GM12892 (cell line): ENCODE results near the gene DCLK3.

Experiments used
- POLR2A ChIP-seq: IDR thresholded peaks from 2 replicates; pipeline ENCODE4 v1.6.1; 2011; ENCODE audit warnings: low read depth, low read length, control low read depth
- POLR2AphosphoS5 ChIP-seq: IDR thresholded peaks from 2 replicates; pipeline ENCODE4 v1.6.1; 2011; ENCODE audit warnings: low read depth, low read length, control low read depth
- TAF1 ChIP-seq: IDR thresholded peaks from 2 replicates; pipeline ENCODE4 v1.6.1; 2011; ENCODE audit warnings: low read depth, mild to moderate bottlenecking, control low read depth, low read length, borderline replicate concordance

DNA sequence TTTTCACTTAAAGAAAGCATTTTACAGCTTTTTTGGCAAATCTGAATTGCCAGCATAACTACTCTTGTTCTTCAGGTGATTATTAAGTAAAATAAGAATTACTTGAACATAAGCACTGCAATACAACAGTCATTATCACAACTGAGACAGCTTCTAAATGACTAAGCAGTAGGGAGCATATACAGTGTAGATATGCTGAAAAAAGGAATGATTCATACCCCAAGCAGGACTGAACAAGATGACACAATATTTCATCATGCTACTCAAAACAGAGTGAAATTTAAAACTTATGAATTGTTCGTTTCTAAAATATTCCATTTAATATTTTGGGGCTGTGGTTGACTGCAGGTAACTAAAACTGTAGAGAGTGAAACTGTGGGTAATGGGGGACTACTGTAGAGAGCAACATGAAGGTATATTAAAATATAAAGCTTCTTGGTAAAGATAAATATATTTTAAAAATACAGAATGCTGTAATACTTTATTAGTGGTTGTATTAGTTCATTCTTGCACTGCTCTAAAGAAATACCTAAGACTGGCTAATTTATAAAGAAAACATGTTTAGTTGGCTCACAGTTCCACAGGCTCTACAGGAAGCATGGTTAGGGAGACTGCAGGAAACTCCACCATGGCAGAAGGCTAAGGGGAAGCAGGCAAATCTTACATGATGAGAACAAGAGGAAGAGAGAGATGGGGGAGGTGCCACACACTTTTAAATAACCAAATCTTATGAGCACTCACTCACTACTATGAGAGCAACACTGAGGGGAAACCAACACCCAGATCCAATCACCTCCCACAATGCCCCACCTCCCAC, 84.8 kb downstream of the DCLK3 start:
- TF ChIP-seq POLR2AphosphoS5 (no peak), TAF1 (no peak), POLR2A (no peak)
